Mucosa of rectum (tissue), 2 donors: Measurements from ENCODE around the gene CLASRP.
A peak's percentile ranks its signal among the peaks of the same experiment; 100 is the strongest.

Source experiments
- H3K27ac ChIP-seq, 2 donors: one replicate each; pipeline ENCODE4 v1.7.0; 2013; ENCODE audit warnings: inconsistent platforms in 2 of 2, low read depth in 2 of 2, low read length in 2 of 2
- H3K27me3 ChIP-seq, 2 donors: one replicate each; pipeline ENCODE4 v1.7.0; 2013; ENCODE audit warnings: low read length in 2 of 2; ENCODE audit not compliant: control insufficient read depth in 2 of 2, insufficient read depth in 2 of 2
- H3K36me3 ChIP-seq, 2 donors: one replicate each; pipeline ENCODE4 v1.7.0; 2013; ENCODE audit warnings: low read length in 2 of 2; ENCODE audit not compliant: control insufficient read depth in 2 of 2, insufficient read depth in 2 of 2
- H3K4me1 ChIP-seq, 2 donors: one replicate each; pipeline ENCODE4 v1.7.0; 2013; ENCODE audit warnings: low read length in 2 of 2, mild to moderate bottlenecking in 1 of 2; ENCODE audit not compliant: control insufficient read depth in 2 of 2, insufficient read depth in 2 of 2
- H3K4me3 ChIP-seq, 2 donors: one replicate each; pipeline ENCODE4 v1.7.0; 2013; ENCODE audit warnings: low read length in 2 of 2
- H3K9ac ChIP-seq, 2 donors: one replicate each; pipeline ENCODE4 v1.7.0; 2013; ENCODE audit warnings: low read length in 2 of 2, low read depth in 1 of 2, mild to moderate bottlenecking in 1 of 2
- H3K9me3 ChIP-seq, 2 donors: one replicate each; pipeline ENCODE4 v1.7.0; 2013; ENCODE audit warnings: low read length in 2 of 2; ENCODE audit not compliant: control insufficient read depth in 2 of 2
- donor health status: healthy.
- donor health status: Normal muscosa, but diverticular disease.

CLASRP gene

GRCh38 chr19:45020071-45020470 lies 18.8 kb upstream of the CLASRP start:
- Histone ChIP-seq H3K4me3 (no peak overlapping the region), H3K27ac (no peak overlapping the region), H3K27me3 (no peaks in the 10 kb centered on the region), H3K9ac (no peak overlapping the region), H3K9me3 (no peaks in the 10 kb centered on the region), H3K4me1 (no peaks in the 10 kb centered on the region), H3K36me3 (peaks cover under 1 to 13% of the 10 kb centered on the region in 2 donors)

GRCh38 chr19:45021971-45022370 lies 16.9 kb upstream of the CLASRP start:
- no peaks in the 10 kb centered on the region for H3K27me3 ChIP-seq
- H3K9me3 ChIP-seq: no peaks in the 10 kb centered on the region
- no peaks in the 10 kb centered on the region for H3K4me1 ChIP-seq
- peaks cover 3 to 14% of the 10 kb centered on the region in 2 donors for H3K36me3 ChIP-seq
- H3K9ac ChIP-seq: no peak overlapping the region
- H3K27ac ChIP-seq: no peak overlapping the region
- no peak overlapping the region for H3K4me3 ChIP-seq

GRCh38 chr19:45023048-45023447 lies 15.8 kb upstream of the CLASRP start:
- H3K27me3 ChIP-seq: no peaks in the 10 kb centered on the region
- peaks cover 3 to 21% of the 10 kb centered on the region in 2 donors for H3K36me3 ChIP-seq
- no peaks in the 10 kb centered on the region for H3K9me3 ChIP-seq
- no peaks in the 10 kb centered on the region for H3K4me1 ChIP-seq
- no peak overlapping the region for H3K4me3 ChIP-seq
- no peak overlapping the region for H3K9ac ChIP-seq
- no peak overlapping the region for H3K27ac ChIP-seq

DNA sequence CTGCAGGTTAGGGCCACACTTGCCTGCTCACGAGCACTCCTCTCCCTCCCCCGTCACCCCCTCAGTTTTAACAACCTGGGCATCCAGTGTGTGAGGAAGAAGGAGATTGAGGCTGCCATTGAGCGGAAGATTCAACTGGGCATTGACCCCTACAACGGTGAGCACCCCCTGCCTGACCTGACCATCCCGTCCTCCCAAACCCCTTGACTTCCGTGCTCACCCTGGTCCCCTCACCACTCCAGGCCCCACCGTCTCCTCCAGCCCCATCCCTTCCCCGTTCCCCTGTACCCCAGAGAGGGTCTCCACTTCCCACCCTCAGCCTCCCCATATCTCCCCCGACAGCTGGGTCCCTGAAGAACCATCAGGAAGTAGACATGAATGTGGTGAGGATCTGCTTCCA lies 13.6 kb upstream of the CLASRP start:
- Histone ChIP-seq H3K9me3 (no peaks in the 10 kb centered on the region), H3K36me3 (peaks cover 8 to 27% of the 10 kb centered on the region in 2 donors), H3K4me1 (no peaks in the 10 kb centered on the region), H3K9ac (no peak overlapping the region), H3K27me3 (no peaks in the 10 kb centered on the region), H3K4me3 (no peak overlapping the region), H3K27ac (no peak overlapping the region)

- H3K9me3 ChIP-seq: no peaks in the 10 kb centered on the region
- H3K27ac ChIP-seq: no peak overlapping the region
- H3K27me3 ChIP-seq: no peaks in the 10 kb centered on the region
- H3K9ac ChIP-seq: no peak overlapping the region
- H3K4me1 ChIP-seq: no peaks in the 10 kb centered on the region
- no peak overlapping the region for H3K4me3 ChIP-seq
- H3K36me3 ChIP-seq: peaks cover 13 to 30% of the 10 kb centered on the region in 2 donors
Observed at GRCh38 chr19:45027371-45027770, 11.5 kb upstream of the CLASRP start.

DNA sequence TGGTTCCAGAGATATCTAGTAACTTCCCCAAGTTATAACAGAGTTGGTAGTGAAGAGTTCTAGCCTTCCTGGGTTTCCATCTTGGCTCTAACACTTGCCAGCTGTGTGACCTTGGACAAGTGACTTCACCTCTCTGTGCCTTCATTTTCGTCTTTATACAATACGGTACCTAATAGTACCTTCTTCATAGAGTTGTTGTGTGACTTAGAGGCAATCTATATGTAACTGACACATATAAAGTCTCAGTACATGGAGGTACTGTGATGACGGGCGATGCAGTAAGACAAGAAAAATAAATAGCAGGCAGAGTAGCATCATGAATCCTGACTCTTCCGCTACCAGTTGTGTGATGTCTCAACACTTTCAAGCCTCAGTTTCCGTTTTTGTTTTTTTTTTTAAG lies 8.0 kb upstream of the CLASRP start:
- H3K27ac ChIP-seq: no peak overlapping the region
- H3K9ac ChIP-seq: no peak overlapping the region
- no peaks in the 10 kb centered on the region for H3K9me3 ChIP-seq
- H3K27me3 ChIP-seq: no peaks in the 10 kb centered on the region
- H3K4me1 ChIP-seq: no peaks in the 10 kb centered on the region
- H3K4me3 ChIP-seq: no peak overlapping the region
- H3K36me3 ChIP-seq: peaks cover 25 to 45% of the 10 kb centered on the region in 2 donors

DNA sequence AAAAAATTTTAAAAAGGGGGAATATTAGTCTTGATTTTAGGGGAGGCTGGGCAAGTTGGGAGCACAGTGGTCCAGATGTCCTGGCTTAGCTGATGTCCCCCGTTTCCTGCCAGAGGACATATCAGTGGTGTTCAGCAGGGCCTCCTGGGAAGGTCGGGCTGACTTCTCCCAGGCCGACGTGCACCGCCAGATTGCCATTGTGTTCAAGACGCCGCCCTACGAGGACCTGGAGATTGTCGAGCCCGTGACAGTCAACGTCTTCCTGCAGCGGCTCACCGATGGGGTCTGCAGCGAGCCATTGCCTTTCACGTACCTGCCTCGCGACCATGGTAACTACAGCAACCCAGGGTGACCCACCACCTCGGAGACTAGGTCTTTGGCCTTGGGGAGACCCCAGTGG lies 6.4 kb upstream of the CLASRP start:
- H3K4me3 ChIP-seq: no peak overlapping the region
- H3K36me3 ChIP-seq: peaks cover 26 to 43% of the 10 kb centered on the region in 2 donors
- H3K9ac ChIP-seq: no peak overlapping the region
- no peaks in the 10 kb centered on the region for H3K9me3 ChIP-seq
- no peak overlapping the region for H3K27ac ChIP-seq
- H3K27me3 ChIP-seq: no peaks in the 10 kb centered on the region
- no peaks in the 10 kb centered on the region for H3K4me1 ChIP-seq

DNA sequence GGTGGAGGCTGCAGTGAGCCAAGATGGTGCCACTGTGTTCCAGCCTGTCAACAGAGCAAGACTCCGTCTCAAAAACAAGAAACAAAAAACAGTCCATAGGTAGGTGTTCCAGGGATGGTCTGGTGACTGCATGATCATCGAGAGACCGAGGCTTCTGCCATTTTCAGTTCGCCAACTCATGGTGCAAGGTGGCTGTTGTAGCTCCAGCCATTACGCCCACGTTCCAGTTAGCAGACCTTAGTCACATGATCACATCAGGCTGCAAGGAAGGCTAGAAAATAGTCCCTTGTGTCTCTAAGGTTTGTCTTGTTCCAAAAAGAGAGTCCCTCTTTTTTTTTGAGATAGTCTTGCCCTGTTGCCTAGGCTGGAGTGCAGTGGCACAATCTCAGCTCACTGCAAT lies 3.1 kb upstream of the CLASRP start:
- H3K36me3 ChIP-seq: peaks cover 27 to 33% of the 10 kb centered on the region in 2 donors
- no peaks in the 10 kb centered on the region for H3K27me3 ChIP-seq
- no peak overlapping the region for H3K9ac ChIP-seq
- H3K27ac ChIP-seq: no peak overlapping the region
- H3K4me1 ChIP-seq: peaks cover 12 to 14% of the 10 kb centered on the region in 2 donors
- H3K9me3 ChIP-seq: no peaks in the 10 kb centered on the region
- no peak overlapping the region for H3K4me3 ChIP-seq

DNA sequence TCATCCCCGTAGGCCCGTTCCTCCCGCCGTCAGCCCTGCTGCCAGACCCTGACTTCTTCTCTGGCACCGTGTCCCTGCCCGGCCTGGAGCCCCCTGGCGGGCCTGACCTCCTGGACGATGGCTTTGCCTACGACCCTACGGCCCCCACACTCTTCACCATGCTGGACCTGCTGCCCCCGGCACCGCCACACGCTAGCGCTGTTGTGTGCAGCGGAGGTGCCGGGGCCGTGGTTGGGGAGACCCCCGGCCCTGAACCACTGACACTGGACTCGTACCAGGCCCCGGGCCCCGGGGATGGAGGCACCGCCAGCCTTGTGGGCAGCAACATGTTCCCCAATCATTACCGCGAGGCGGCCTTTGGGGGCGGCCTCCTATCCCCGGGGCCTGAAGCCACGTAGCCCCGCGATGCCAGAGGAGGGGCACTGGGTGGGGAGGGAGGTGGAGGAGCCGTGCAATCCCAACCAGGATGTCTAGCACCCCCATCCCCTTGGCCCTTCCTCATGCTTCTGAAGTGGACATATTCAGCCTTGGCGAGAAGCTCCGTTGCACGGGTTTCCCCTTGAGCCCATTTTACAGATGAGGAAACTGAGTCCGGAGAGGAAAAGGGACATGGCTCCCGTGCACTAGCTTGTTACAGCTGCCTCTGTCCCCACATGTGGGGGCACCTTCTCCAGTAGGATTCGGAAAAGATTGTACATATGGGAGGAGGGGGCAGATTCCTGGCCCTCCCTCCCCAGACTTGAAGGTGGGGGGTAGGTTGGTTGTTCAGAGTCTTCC lies 1.3 kb upstream of the CLASRP start:
- H3K9ac ChIP-seq: no peak overlapping the region
- H3K27me3 ChIP-seq: no peaks in the 10 kb centered on the region
- peaks cover 12 to 18% of the 10 kb centered on the region in 2 donors for H3K4me1 ChIP-seq
- no peak overlapping the region for H3K27ac ChIP-seq
- H3K4me3 ChIP-seq: no peak overlapping the region
- no peaks in the 10 kb centered on the region for H3K9me3 ChIP-seq
- H3K36me3 ChIP-seq: peaks cover 34 to 41% of the 10 kb centered on the region in 2 donors

- H3K4me3 ChIP-seq: peak overlapping the region; percentile 82 to 86
- H3K9ac ChIP-seq: peak overlapping the region; percentile 96 to 97
- H3K4me1 ChIP-seq: peaks cover 12 to 18% of the 10 kb centered on the region in 2 donors
- no peaks in the 10 kb centered on the region for H3K27me3 ChIP-seq
- H3K36me3 ChIP-seq: peaks cover 35 to 54% of the 10 kb centered on the region in 2 donors
- peak overlapping the region in 1 of 2 donors; percentile 38 for H3K27ac ChIP-seq
- no peaks in the 10 kb centered on the region for H3K9me3 ChIP-seq
Observed at GRCh38 chr19:45040059-45040771, 1.4 kb downstream of the CLASRP start.
